HG03521 (cell line): ENCODE measurements around the gene KCNK4.

Experiments used
- ATAC-seq: cut with Tn5 transposase; IDR thresholded peaks from one replicate; pipeline ENCODE4 v1.9.1; 2021; ENCODE audit warnings: mild to moderate bottlenecking, moderate library complexity; ENCODE audit not compliant: unreplicated experiment

KCNK4 gene

DNA sequence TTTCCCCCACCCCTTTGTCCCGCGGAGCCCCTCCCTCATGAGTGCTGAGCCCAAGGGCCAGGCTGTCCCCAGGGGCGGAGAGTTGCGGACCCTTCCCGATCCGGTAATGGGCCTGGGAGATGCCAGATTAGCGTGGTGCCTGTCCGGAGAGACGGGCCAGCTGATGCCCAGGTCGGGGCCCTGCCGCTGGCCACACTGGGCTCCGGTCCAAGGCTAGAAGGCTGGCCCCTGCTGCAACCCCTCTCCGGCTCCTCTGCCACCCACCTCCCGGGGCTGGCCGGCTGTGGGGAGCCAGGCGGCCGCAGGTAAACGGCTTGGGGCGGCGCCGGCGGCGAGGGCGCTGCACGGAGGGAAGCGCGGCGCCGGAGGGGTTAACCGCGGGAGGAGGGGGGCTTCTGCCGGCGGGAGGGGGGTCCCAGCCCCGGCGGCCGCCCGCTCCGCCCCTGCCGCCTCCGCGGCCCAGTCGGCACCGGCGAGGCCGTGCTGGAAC is at the start of gene KCNK4:
Gene KCNK4 (plus strand): TSS at position 41 of the 490 bp plus-strand sequence. CDS start 1,717 bp downstream, outside the sequence.
- ATAC-seq, result no peak

- ATAC-seq, result peak; percentile 5
These were observed 49.4 kb upstream of the KCNK4 start for GRCh38 chr11:64241491-64242374.

- no peak for ATAC-seq
These were observed 47.8 kb upstream of the KCNK4 start for GRCh38 chr11:64243236-64243854.

DNA sequence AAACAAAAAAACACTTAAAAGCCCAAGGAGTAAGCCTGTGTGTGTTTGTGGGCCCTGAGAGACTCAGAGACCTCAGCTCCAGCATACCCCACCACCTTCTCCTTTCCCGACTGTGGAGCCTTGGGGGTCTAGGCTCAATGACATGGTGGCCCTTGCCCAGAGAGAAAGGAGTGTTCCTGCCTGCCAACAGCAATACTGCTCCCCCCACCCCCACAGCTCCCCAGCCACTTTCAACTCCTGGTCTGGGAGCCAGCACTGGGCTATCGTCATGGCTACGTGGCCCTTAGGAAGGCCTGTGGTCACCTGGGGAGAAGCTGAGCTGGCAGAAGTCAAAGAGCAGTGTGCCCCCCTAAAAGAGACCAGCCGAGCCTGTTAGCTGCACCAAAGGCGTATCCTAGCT is 47.0 kb upstream of the KCNK4 start:
- ATAC-seq, result no peak

DNA sequence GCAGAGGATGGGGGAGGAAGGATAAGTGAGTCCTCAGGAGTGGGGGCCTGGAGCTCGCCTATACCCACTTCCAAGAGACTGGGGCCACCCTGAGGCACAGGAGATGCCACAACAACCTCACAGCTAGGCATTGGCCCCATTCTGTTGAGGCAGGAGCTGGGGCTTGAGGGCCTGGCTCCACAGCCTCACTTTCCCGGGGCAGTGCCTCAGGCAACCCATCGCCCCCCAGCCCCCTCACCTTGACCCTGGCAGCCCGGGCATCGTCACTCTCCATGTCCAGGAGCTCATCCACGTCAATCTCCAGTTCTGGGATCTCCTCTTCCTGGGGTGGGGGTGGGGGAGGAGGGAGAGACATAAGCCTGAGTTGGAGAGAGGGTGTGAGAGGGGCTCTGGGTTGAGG is 46.1 kb upstream of the KCNK4 start:
- no peak for ATAC-seq

DNA sequence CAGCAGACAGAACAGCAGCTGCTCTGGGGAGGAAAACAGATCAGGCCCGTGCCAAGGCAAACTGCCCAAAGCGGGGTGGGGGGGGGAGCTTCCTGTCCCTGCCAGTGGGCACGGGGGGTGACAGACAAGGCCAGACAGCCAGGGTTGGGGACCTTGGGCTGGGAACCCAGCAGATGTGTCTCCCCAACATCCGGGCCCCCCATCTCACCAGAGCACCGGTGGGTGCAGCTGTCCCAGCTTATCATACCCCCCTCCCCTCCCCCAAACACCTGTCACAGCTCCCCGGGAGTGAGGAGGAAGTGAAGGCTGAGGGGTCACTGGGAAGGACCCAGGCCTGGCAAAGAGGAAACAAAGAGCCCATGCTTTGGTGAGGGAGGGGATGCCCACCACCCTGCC is 45.7 kb upstream of the KCNK4 start:
- no peak for ATAC-seq

DNA sequence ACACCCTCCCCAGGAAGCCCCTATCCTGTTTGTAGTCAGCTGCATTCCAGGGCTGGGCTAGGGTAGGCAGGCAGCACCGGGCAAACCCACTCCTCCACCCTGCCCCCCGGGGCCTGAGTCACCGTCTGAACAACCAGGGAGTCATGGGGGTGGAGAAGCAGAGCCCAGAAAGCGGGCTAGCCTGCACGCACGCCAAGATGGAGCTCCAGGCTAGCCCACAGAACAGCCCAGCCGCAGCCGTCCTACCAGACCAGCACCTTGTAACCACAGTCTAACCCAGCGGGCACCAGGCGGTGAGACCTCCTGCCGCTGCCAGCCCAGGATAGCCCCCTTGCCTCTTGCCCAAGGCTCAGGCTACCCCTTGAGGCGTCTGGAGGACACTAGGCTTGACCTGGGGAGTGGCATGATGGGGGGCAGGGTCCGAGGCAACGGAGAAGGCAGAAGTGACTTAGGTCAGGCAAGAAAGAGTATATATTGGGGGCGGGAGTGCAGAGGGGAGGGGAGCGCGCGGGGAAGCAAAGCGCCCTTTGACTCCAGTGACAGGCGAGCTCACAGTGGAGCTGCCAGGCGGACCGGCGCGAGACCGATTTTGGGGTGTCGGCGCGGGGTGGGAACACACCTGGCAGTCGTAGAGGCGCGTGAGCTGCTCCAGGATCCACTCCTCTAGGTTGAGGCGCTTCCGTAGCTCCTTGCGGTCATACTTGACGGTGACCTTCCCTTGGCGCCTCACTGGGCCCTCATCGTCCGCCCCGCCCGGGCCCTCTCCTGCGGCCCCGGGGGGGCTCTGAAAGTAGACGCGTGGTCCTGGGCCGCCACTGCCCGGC is 45.1 kb upstream of the KCNK4 start:
- no peak for ATAC-seq

DNA sequence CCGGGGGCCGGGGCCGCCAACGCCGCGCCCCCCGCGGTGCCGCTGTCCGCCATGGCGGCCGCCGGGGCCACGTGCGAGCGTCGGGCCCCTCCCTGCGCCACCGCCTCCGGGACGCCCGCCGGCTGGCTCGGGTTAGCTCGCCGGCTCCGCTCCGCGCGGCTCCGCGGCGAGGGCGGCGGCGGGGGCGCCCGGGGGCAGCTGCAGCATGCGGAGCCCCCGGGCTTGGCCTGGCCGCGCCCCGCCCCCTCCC is 44.6 kb upstream of the KCNK4 start:
- peak; percentile 17 for ATAC-seq

DNA sequence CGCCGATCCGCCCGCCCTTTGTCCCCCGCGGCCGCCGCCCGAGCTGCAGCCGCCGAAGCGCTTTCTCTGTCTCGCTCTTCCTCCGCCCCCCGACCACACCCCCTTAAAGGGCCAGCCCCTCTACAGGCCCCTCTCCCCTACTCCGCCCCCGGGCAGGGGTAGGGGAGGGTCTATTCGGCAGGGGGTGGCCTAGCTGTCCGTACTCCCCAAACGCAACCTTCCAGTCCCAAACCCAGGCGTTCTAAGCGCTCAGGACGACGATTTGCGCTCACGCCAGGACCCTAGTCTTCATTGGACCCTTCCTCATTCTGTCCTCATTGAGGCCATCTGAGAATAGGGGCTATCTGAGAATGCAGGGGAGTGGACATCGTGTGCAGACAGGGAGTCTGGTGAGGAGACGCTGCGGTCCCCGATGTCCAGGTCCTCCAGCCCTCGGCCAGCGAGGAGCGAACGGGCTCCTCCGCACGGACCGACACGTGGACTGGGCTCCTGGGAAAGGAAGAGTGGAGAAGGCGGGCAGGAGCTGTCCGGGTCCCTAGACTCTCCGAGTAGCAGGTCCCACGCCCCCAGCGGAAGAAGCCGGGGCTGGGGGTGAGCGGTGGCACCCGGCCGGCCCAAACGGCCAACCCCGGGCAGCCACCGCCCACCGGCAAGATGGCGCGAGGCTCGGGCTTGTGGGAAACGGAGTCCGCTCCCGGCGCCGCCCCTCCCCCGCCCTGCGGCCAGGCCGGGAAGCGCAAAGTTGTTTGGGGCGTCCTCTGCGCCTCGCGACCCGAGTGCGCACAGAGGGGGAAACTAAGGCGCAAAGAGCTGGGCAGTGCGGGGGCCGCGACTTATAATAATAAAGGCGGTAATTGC is 44.0 kb upstream of the KCNK4 start, which contains the start of gene PPP1R14B:
Gene PPP1R14B (minus strand): TSS at position 73 of the 858 bp plus-strand sequence. CDS start 270 bp downstream, outside the sequence.
- peak; percentile 34 for ATAC-seq

GRCh38 chr11:64247729-64248531 is 43.2 kb upstream of the KCNK4 start:
- ATAC-seq, result no peak

DNA sequence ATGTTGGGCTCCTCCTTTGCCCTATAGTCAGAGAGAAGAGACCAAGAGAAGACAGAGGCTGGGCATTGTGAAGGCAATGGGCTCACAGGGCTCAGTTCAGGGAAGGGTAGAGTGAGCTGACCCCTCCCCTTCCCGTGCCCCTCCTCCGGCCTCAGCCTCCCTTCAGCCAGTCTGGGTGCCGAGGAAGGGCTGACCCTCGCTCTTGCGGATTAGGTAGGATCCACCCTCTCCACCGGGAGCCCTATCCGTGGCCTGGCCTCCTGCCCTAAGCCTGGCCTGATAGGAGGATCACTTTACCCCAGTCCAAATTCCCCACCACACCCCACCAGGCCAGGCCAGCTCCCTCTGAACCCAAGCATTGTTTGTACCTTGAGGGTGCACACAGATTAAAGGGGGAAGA is 42.5 kb upstream of the KCNK4 start:
- ATAC-seq, result no peak

DNA sequence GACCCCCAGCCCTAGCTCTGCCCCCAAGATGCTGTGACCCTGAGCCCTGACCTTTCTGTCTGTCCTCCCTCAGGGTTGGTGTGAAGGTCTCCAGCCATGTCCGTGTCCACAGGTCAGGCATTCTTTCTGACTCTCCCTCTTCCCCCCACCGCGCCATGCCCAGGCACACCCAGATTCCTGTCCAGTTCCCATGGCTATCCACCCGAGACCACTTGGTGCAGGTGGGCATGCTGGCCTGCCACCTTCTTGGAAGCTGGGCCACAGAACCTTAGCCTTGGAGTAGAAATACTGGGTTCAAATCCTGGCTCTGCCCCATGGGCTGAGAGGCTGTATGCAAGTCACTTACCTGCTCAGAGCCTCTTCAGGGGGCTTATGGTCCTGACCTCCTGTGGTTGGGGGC is 42.1 kb upstream of the KCNK4 start:
- ATAC-seq, result no peak

GRCh38 chr11:64249563-64250414 is 41.3 kb upstream of the KCNK4 start:
- no peak for ATAC-seq

GRCh38 chr11:64250415-64251015 is 40.6 kb upstream of the KCNK4 start:
- ATAC-seq, result no peak

DNA sequence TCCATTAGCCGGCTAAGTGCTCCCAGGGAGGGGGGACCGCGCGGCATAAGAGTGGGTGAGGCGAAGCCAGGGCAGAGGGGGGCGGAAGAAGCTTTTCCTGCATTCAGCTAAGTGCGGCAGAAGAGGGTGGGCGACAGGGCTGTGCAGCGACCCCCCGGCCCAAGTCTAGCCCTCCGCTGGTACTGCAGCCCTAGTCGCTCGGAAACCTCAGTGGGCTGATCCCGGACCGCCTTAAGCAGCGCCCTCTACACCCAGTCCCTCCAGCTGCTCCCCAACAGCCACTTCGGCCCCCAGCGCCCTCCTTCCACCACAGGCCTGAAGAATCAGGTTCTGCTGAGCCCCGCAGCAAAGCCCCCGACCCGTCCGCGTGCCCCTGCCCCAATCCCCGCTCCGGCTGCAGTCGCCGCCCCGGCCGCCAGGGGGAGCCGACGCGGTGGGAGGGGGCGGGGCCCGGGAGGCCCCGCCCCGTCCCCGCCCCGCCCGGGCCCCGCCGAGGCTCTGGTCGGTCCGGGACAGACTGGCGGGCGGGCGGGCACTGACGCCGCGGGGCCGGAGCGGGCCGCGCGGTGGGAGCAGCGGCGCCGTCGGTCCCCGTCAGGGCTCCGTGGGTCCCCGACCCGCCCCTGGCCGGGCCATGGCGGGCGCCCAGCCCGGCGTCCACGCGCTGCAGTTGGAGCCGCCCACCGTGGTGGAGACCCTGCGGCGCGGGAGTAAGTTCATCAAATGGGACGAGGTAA is 39.9 kb upstream of the KCNK4 start, which contains the start of gene PLCB3:
Gene PLCB3 (plus strand): TSS at position 515 of the 737 bp plus-strand sequence. CDS start 120 bp downstream, at position 635.
- ATAC-seq, result peak; percentile 42

DNA sequence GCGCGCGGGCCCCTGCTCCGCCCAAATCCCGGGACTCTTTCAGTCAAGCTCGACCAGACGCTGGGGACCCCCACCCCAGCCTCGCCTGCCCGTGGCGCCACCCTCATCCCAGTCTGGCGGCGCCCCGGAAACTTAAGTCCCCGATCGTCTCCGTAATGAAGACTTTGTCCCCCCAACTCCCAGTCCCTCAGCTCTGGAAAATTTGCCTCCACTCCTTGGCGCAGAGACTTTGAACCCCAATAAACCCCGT is 39.4 kb upstream of the KCNK4 start:
- no peak for ATAC-seq

GRCh38 chr11:64252003-64252872 is 38.9 kb upstream of the KCNK4 start:
- no peak for ATAC-seq
